ENCODE data around the gene ZDHHC8.

Gene ZDHHC8

DNA sequence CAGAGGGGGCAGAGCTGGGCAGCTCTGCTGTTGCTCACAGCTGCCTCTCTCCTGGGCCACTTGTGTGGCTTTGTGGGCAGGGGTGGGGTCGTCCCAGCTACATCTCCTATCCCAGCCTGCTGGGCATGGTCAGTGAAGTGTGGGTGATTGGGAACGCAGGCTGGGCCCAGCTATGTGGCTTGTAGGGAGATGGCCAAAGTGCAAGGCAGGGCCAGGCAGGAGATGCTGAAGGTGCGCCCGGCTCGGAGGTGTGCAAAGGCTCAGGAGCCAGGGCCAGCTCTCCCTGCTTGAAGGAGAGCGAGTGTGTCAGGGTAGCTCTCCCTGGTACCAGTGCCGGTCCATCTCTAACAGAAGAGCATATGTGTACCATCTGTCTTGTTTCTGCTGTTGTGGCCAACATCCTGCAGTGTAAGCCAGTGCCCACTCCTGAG is 24.1 kb upstream of the ZDHHC8 start:
- TF ChIP-seq, protein P1, sequence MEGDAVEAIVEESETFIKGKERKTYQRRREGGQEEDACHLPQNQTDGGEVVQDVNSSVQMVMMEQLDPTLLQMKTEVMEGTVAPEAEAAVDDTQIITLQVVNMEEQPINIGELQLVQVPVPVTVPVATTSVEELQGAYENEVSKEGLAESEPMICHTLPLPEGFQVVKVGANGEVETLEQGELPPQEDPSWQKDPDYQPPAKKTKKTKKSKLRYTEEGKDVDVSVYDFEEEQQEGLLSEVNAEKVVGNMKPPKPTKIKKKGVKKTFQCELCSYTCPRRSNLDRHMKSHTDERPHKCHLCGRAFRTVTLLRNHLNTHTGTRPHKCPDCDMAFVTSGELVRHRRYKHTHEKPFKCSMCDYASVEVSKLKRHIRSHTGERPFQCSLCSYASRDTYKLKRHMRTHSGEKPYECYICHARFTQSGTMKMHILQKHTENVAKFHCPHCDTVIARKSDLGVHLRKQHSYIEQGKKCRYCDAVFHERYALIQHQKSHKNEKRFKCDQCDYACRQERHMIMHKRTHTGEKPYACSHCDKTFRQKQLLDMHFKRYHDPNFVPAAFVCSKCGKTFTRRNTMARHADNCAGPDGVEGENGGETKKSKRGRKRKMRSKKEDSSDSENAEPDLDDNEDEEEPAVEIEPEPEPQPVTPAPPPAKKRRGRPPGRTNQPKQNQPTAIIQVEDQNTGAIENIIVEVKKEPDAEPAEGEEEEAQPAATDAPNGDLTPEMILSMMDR (IDR thresholded peaks at IDR 0.05; ENCODE audit: borderline replicate concordance, insufficient read depth, low read depth, low read length) = no peak
- H3K4me3 ChIP-seq (ENCODE audit: low read depth, low read length) = no peak overlapping the region

DNA sequence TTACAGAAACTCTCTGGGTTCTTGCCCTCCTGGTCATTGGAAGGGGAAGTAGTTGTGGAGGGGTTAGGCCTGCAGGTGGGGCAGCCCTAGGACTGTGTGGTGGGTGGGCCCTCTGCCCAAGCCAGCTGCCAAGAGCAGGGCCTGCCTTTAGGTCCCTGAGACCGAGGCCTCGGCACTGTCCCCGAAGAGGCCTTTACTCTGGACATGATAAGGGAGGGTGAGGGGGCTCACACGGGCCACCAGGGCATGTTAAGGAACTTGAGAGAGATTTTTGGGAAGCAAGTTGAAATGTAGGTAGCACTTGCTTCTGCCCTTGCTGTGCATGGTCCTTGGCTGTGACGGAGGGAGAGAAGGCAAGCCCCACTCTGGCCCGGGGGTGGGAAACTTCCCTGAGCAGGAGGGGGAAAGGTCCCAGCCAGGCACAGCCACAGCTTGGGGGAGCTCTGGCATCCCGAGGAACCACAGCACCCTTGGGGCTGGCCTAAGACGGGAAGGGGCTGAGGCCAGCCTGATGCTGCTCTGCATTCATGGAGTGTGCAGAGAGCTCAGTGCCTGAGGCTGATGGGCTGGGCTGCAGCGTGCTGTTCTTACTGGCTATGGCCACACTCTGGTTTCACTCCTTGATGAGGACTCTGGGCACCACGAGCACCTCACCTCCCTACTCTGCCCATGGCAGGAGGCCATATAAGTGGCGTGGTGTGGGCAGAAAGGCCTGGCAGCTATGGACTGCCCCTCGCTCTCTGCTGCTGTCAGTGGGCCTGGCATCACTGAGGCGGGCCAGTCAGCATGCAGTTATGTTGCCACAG is 23.4 kb upstream of the ZDHHC8 start:
- H3K4me3 ChIP-seq (ENCODE audit: low read depth, low read length) = no peak overlapping the region
- TF ChIP-seq, protein P1 (IDR thresholded peaks at IDR 0.05; ENCODE audit: borderline replicate concordance, insufficient read depth, low read depth, low read length) = no peak

DNA sequence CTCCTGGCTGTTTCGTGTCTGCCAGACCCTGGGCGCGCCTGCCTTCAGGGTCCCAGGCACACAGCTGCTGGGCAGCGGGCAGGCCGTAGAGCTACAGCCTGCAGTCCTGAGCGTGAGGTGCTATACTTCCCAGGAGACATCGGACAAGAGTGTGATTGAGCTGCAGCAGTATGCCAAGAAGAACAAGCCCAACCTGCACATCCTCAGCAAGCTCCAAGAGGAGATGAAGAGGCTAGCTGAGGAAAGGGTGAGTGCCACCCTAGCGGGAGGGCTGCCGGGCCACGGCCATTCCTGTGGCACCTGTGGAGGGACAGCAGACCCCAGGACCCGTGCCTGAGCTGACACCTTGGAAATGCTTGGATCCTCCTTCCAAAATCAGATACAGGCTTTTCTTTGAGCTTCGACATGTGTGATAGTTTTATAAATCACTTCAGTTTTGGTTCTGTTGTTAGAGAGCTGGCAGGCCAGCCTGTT is 22.8 kb upstream of the ZDHHC8 start:
- H3K4me3 ChIP-seq (ENCODE audit: low read depth, low read length) = no peak overlapping the region
- TF ChIP-seq, protein P1 (IDR thresholded peaks at IDR 0.05; ENCODE audit: borderline replicate concordance, insufficient read depth, low read depth, low read length) = no peak

DNA sequence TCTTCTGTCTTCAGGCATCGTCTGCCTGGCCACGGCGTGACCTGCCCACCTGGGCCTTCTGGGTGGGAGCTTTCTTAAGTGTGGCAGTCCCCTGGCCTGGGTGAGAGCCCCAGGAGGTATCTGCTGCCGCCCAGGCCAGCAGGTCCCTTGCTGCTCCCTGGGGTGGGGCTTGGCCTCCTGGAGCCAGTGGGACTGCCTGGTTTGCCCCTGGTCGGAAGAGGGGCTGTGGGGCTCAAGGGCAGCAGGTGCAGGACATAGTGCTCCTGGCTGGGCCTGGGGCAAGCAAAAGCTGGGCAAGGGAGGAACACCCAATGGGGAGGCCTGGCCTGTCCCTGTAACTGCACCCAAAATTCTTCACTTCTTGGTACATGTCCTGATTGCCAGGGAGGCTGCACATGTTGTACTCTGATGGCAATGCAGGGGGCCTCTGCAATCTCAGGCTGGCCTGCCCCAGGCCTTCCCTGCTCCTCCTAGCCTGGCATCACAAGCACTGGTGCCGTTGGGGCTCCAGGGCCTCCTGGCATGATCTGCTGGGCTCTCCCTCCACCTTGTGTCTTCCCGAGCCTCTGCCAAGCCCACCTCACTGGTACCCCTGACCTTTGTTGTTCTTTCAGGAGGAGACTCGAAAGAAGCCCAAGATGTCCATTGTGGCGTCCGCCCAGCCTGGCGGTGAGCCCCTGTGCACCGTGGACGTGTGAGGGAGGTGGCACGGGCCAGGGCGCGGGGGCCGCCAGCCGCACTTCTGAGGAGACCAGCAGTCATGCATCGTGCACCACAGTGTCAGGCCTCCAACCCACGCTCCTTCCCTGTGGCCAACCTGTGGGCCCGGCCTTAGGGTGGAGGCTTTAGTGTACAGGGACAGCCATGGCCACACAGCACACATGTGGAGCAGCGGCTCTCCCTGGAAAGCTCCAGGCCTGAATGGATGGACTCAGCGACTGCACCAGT is 21.9 kb upstream of the ZDHHC8 start:
- TF ChIP-seq, protein P1 (IDR thresholded peaks at IDR 0.05; ENCODE audit: borderline replicate concordance, insufficient read depth, low read depth, low read length) = no peak
- H3K4me3 ChIP-seq (ENCODE audit: low read depth, low read length) = no peak overlapping the region

DNA sequence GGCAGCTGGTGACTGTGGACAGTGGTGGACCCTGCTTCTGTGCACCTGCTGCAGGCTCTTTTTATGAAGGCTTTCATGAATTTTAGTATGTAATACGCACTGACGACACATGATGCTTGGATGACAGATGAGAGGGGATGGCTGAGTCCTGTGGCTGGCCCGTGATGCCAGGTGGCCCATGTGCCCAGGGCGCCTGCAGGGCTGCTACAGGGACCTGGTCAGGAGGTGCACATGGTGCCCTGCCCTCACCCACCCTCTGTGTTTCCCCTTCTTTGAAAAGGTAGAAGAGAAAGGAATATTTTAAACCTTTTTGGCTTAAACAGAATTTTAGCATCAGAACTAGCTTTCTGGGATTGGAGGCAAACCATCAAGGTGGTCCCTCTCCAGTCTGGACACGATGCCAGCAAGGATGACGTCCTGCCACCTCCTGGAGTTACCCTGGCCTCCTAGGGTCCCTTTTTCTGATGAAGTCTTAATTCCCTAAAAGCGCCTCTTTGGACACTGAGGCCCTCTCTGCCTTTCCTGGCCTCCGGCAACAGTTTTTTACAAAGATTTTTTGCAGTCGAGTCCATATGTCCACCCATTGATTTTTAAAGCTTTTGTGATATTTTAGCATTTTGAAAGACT is 21.1 kb upstream of the ZDHHC8 start:
- TF ChIP-seq, protein P1 (IDR thresholded peaks at IDR 0.05; ENCODE audit: borderline replicate concordance, insufficient read depth, low read depth, low read length) = no peak
- no peak overlapping the region for H3K4me3 ChIP-seq (ENCODE audit: low read depth, low read length)

DNA sequence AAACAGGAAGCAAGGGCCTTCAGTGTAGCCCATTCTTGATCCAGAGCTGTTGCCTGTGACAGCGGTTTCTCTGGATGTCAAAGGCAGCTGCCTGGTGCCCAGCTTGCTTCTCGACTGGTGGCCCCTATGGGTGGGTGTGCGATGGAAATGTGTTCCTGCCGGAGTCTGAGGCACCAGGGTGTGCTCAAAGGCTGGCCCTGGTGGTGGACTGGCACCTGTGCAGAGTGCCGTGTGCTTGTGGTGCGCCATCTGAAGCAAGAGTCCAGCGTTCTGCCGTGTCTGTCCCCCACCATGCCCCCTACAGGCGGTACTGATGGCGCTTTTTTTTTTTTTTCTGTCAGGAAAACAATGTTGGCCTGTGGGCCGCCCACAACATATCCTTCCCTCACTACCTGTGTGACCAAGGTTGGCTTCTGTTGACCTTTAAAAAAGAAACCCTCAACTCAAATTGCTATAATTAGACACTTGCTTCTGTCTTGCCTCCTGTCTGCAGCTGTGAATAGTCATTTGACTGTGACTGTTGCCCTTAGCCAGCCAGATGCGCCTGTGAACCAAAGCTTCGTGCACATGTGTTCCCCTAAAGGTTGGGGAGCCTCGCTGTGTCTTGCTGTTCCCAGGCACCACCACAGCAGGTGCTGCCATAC is 20.4 kb upstream of the ZDHHC8 start:
- TF ChIP-seq, protein P1 (IDR thresholded peaks at IDR 0.05; ENCODE audit: borderline replicate concordance, insufficient read depth, low read depth, low read length) = peak; percentile 66
- H3K4me3 ChIP-seq (ENCODE audit: low read depth, low read length) = no peak overlapping the region

Measured in GM12875 (cell line).